Measurements from ENCODE around the gene ADPRH. TPM values are rescaled to one million over a fixed set of nuclear protein-coding genes. Genes with fewer than 3 reads are reported as not detected.
"Not testable (repeated sequence)": the region's sequence is repeated elsewhere in the genome, so short reads cannot be mapped to it uniquely, and the experiment has no call there.

The ADPRH gene
- total RNA-seq, 4 donors from 2014 or later, result 1.8 to 2.4 (median 2.3) TPM

DNA sequence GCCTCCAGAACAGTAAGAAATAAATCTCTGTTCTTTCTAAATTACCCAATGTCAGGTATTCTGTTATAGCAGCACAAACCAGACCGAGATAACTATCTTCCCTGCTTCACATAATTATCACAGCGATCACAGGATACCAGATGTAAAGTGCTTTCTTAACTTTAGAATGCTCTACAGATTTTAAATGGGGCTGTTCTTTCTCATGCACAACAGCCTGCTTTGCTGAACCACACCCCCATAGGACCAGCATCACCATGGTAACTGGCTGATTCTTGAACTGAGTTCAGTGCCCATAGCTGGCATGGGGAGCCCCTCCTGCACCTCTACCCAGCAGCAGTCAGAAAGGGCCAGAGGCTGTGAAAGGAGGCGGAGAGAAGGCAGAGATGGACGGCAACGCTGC lies 27.7 kb upstream of the ADPRH start:
- H3K4me3 ChIP-seq, result no peak overlapping the region
- H3K36me3 ChIP-seq, result no peaks in the 10 kb centered on the region
- 84 to 94% methylated on average over 2 to 5 of the region's 5 CpGs for WGBS, 2 donors (ENCODE audit: low coverage in 1 of 2)
- H3K27ac ChIP-seq, result no peak overlapping the region
- TF ChIP-seq, protein P1, sequence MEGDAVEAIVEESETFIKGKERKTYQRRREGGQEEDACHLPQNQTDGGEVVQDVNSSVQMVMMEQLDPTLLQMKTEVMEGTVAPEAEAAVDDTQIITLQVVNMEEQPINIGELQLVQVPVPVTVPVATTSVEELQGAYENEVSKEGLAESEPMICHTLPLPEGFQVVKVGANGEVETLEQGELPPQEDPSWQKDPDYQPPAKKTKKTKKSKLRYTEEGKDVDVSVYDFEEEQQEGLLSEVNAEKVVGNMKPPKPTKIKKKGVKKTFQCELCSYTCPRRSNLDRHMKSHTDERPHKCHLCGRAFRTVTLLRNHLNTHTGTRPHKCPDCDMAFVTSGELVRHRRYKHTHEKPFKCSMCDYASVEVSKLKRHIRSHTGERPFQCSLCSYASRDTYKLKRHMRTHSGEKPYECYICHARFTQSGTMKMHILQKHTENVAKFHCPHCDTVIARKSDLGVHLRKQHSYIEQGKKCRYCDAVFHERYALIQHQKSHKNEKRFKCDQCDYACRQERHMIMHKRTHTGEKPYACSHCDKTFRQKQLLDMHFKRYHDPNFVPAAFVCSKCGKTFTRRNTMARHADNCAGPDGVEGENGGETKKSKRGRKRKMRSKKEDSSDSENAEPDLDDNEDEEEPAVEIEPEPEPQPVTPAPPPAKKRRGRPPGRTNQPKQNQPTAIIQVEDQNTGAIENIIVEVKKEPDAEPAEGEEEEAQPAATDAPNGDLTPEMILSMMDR (IDR thresholded peaks at IDR 0.05), result no peak
- no peak for TF ChIP-seq POLR2A (IDR thresholded peaks at IDR 0.05)
- TF ChIP-seq EP300 (IDR thresholded peaks at IDR 0.05; ENCODE audit: low read depth), result no peak
- TF ChIP-seq POLR2AphosphoS5 (IDR thresholded peaks at IDR 0.05), result no peak
- H3K27me3 ChIP-seq, result no peaks in the 10 kb centered on the region
- H3K9me3 ChIP-seq, result no peaks in the 10 kb centered on the region
- no peak for DNase-seq
- no peaks in the 10 kb centered on the region for H3K4me1 ChIP-seq
- in situ Hi-C loops (cut with MboI; ENCODE audit: low pct_ligation_motif_present in 1 of 4, low pct_unique_long_range_greater_than_20kb in 1 of 4, low sequenced_read_pairs in 3 of 4) (no loop called here), intact Hi-C loops (cut with DNase I; ENCODE audit: low total_unique reads) (no loop called here)

DNA sequence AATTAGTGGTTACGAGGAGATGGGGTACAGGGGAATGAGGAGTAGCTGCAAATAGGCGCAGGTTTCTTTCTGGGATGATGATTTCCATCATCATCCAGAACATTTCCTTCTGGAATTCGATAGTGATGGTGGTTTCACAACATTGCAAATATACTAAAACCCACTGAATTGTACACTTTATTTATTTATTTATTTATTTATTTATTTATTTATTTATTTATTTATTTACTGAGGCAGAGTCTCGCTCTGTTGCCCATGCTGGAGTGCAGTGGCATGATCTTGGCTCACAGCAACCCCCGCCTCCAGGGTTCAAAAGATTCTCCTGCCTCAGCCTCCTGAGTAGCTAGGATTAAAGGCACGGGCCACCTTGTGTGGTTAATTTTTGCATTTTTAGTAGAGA lies 26.4 kb upstream of the ADPRH start:
- in situ Hi-C loops (cut with MboI; ENCODE audit: low pct_ligation_motif_present in 1 of 4, low pct_unique_long_range_greater_than_20kb in 1 of 4, low sequenced_read_pairs in 3 of 4); H3K4me1 ChIP-seq; H3K36me3 ChIP-seq; H3K27me3 ChIP-seq; H3K4me3 ChIP-seq; intact Hi-C loops (cut with DNase I; ENCODE audit: low total_unique reads); H3K9me3 ChIP-seq; DNase-seq; H3K27ac ChIP-seq: not testable (repeated sequence)
- WGBS, 2 donors (ENCODE audit: low coverage in 1 of 2), result 79 to 85% methylated on average over 3 to 6 of the region's 6 CpGs

DNA sequence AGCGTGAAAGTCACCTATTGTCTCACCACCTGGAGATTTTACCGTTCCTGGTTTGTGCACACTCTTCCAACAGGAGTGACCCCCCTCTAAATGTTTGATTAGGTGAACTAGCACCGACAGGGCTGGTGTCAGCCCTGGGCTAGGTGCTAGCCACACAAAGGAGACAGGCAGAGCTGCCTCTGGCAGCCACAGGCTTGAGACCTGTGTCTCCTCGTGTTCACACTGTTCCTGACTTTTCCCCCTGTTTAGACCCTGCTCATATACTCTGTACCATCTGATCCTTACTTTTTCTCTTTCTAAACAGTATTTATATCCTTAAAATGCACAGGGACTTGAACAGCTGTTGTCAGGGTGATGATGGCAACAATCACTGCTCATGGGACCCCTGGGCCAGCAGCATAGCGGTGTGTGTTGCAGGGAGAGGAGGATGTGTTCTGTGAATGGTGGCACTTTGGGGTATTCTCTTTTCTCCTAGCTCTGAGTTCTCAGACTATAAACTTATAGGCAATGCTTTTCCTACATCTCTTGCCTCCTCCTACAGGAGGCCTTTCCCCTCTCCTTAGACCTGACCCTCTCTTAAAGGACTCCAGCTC lies 25.4 kb upstream of the ADPRH start:
- H3K4me3 ChIP-seq, result no peak overlapping the region
- H3K4me1 ChIP-seq, result no peaks in the 10 kb centered on the region
- WGBS, 2 donors (ENCODE audit: low coverage in 1 of 2), result 62 to 89% methylated on average over 3 to 5 of the region's 5 CpGs
- DNase-seq, result no peak
- no peak overlapping the region for H3K27ac ChIP-seq
- intact Hi-C loops (cut with DNase I; ENCODE audit: low total_unique reads) (no loop called here), in situ Hi-C loops (cut with MboI; ENCODE audit: low pct_ligation_motif_present in 1 of 4, low pct_unique_long_range_greater_than_20kb in 1 of 4, low sequenced_read_pairs in 3 of 4) (no loop called here)
- H3K9me3 ChIP-seq, result no peaks in the 10 kb centered on the region
- TF ChIP-seq EP300 (IDR thresholded peaks at IDR 0.05; ENCODE audit: low read depth), result no peak
- TF ChIP-seq, protein P1 (IDR thresholded peaks at IDR 0.05), result no peak
- no peaks in the 10 kb centered on the region for H3K27me3 ChIP-seq
- H3K36me3 ChIP-seq, result no peaks in the 10 kb centered on the region

DNA sequence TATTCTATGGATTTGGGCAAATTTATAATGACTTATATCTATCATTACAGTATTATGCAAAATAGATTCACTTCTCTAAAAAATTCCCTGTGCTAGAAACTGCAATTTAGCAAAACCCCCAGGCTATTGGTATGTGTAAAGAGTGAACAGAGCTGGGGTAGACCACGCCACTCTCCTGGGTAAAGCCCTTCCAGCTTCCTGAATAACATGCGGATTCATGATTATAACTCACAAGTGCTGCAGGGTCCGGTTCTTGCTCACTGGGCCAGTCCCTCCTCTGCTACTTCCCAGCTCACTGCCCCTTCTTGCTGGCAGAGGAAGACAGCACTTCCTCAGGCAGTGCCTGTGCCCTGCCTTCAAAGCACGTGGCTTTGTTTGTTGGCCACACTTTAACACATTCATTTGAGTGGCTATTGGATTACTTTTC lies 24.0 kb upstream of the ADPRH start:
- H3K9me3 ChIP-seq, result no peaks in the 10 kb centered on the region
- no peaks in the 10 kb centered on the region for H3K4me1 ChIP-seq
- in situ Hi-C loops (cut with MboI; ENCODE audit: low pct_ligation_motif_present in 1 of 4, low pct_unique_long_range_greater_than_20kb in 1 of 4, low sequenced_read_pairs in 3 of 4), result no loop called here
- intact Hi-C loops (cut with DNase I; ENCODE audit: low total_unique reads), result no loop called here
- no peaks in the 10 kb centered on the region for H3K36me3 ChIP-seq
- no peak overlapping the region for H3K4me3 ChIP-seq
- H3K27me3 ChIP-seq, result no peaks in the 10 kb centered on the region
- 0 to 70% methylated on average over 1 to 4 of the region's 4 CpGs for WGBS, 2 donors (ENCODE audit: low coverage in 1 of 2)
- no peak for DNase-seq
- no peak overlapping the region for H3K27ac ChIP-seq
- TF ChIP-seq POLR2A (IDR thresholded peaks at IDR 0.05), result no peak
- no peak for TF ChIP-seq POLR2AphosphoS5 (IDR thresholded peaks at IDR 0.05)
- no peak for TF ChIP-seq EP300 (IDR thresholded peaks at IDR 0.05; ENCODE audit: low read depth)
- TF ChIP-seq, protein P1 (IDR thresholded peaks at IDR 0.05), result no peak

DNA sequence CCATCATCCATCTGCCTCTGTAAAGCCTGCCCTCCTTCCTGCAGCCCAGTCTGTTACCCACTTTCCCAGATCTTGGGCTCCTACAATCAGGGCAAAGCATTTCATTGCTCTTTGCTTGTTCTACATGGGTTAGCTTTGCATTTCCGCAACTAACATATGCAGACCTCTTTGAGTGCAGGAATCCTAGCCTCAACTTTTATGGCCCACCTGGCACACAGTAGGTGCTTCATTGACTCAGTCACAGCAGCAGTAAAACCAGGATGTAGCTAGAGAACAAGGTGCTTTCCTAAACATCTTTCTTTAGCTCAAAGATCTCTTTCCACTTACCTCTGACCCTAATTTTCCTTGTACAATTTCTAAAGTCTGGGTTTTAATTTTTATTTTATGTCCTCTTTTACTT lies 23.4 kb upstream of the ADPRH start:
- intact Hi-C loops (cut with DNase I; ENCODE audit: low total_unique reads), result no loop called here
- 82% methylated on average over 1 of the region's 1 CpG; no CpG with 5 or more reads in 1 of the 2 donors for WGBS, 2 donors (ENCODE audit: low coverage in 1 of 2)
- no peak for DNase-seq

More for the DNA sequence above, 23.4 kb upstream of the ADPRH start:
- no peaks in the 10 kb centered on the region for H3K4me1 ChIP-seq
- H3K27me3 ChIP-seq, result no peaks in the 10 kb centered on the region
- no peak overlapping the region for H3K27ac ChIP-seq
- no peaks in the 10 kb centered on the region for H3K9me3 ChIP-seq
- no peaks in the 10 kb centered on the region for H3K36me3 ChIP-seq
- no peak for TF ChIP-seq POLR2A (IDR thresholded peaks at IDR 0.05)
- TF ChIP-seq, protein P1 (IDR thresholded peaks at IDR 0.05), result no peak
- no peak for TF ChIP-seq EP300 (IDR thresholded peaks at IDR 0.05; ENCODE audit: low read depth)
- no peak for TF ChIP-seq POLR2AphosphoS5 (IDR thresholded peaks at IDR 0.05)
- in situ Hi-C loops (cut with MboI; ENCODE audit: low pct_ligation_motif_present in 1 of 4, low pct_unique_long_range_greater_than_20kb in 1 of 4, low sequenced_read_pairs in 3 of 4), result no loop called here
- H3K4me3 ChIP-seq, result no peak overlapping the region
